Fibroblast of lung (primary cell): ENCODE measurements around the gene ATXN7L1. TPM values are rescaled to one million over a fixed set of nuclear protein-coding genes. Genes with fewer than 3 reads are reported as not detected.

Experiments used
- DNase-seq, 2 donors: peaks; one replicate each; pipeline versions ENCODE4 v3.0.0 to v3.0.0-alpha.2; 2010; ENCODE audit warnings: low read depth in 2 of 2
- H2AFZ ChIP-seq: 2 replicates; pipeline ENCODE4 v1.5.1; 2012; ENCODE audit warnings: low read length, control low read depth, inconsistent platforms
- H3K27ac ChIP-seq: 2 replicates; pipeline ENCODE4 v1.5.1; 2011; ENCODE audit warnings: low read length, control low read depth; ENCODE audit not compliant: insufficient read depth
- H3K27me3 ChIP-seq: 2 replicates; pipeline ENCODE4 v1.5.1; 2011; ENCODE audit warnings: mild to moderate bottlenecking, low read length; ENCODE audit not compliant: control insufficient read depth, insufficient read depth
- H3K36me3 ChIP-seq: 2 replicates; pipeline ENCODE4 v1.5.1; 2011; ENCODE audit warnings: low read length; ENCODE audit not compliant: control insufficient read depth, insufficient read depth
- H3K4me1 ChIP-seq: 2 replicates; pipeline ENCODE4 v1.5.1; 2011; ENCODE audit warnings: low read length; ENCODE audit not compliant: control insufficient read depth, insufficient read depth; ENCODE audit errors: extremely low read depth
- H3K4me2 ChIP-seq: 2 replicates; pipeline ENCODE4 v1.5.1; 2011; ENCODE audit warnings: low read length, control low read depth; ENCODE audit not compliant: insufficient read depth; ENCODE audit errors: extremely low read depth
- H3K4me3 ChIP-seq, 4 experiments: fragments of 200-600 bp in 1 of 4; sonication (generic) in 1 of 4; replicated peaks in 1 of 4; 2 replicates each; pipeline ENCODE4 v1.5.1; 2011 to 2016; ENCODE audit warnings: low read length in 4 of 4, low read depth in 3 of 4, mild to moderate bottlenecking in 3 of 4, control low read depth in 2 of 4, inconsistent platforms in 1 of 4, mixed read lengths in 1 of 4; ENCODE audit not compliant: insufficient read depth in 1 of 4; ENCODE audit errors: control extremely low read depth in 1 of 4
- H3K79me2 ChIP-seq: 2 replicates; pipeline ENCODE4 v1.5.1; 2012; ENCODE audit warnings: mild to moderate bottlenecking, low read length, inconsistent platforms; ENCODE audit not compliant: control insufficient read depth, insufficient read depth
- H3K9ac ChIP-seq: 2 replicates; pipeline ENCODE4 v1.5.1; 2011; ENCODE audit warnings: mild to moderate bottlenecking, low read length, control low read depth; ENCODE audit not compliant: insufficient read depth
- H3K9me3 ChIP-seq: 2 replicates; pipeline ENCODE4 v1.5.1; 2012; ENCODE audit warnings: low read depth, low read length; ENCODE audit not compliant: control insufficient read depth, insufficient read depth
- H4K20me1 ChIP-seq: 2 replicates; pipeline ENCODE4 v1.5.1; 2011; ENCODE audit warnings: low read length; ENCODE audit not compliant: control insufficient read depth, insufficient read depth; ENCODE audit errors: extremely low read depth
- EZH2 ChIP-seq: IDR thresholded peaks from 2 replicates; pipeline ENCODE4 v1.5.1; 2012; ENCODE audit warnings: low read length, control low read depth, mild to moderate bottlenecking; ENCODE audit errors: missing control alignments
- polyA plus RNA-seq, 2 donors: library from polyadenylated mRNA; depleted of rRNA in 1 of 2; stranded (reverse) in 1 of 2; unstranded in 1 of 2; fragments of >200 nt; gene quantifications; 2 replicates each; pipeline ENCODE4 v1.2.1, GENCODE V29; 2011 to 2012; ENCODE audit warnings: missing spikeins in 1 of 2
- total RNA-seq: library from RNA; depleted of rRNA; stranded (reverse); fragments of >200 nt; gene quantifications from 2 replicates; pipeline ENCODE4 v1.2.1, GENCODE V29; 2014
- TF ChIP-seq, protein P1 (sequence below), 2 donors: IDR thresholded peaks in 1 of 2; conservative IDR thresholded peaks in 1 of 2; 1 replicate in 1 of 2; 2 replicates in 1 of 2; pipeline ENCODE4 v1.5.1; 2011 to 2012; ENCODE audit warnings: low read length in 2 of 2, control low read depth in 1 of 2, inconsistent platforms in 1 of 2, low read depth in 1 of 2, mild to moderate bottlenecking in 1 of 2

The ATXN7L1 gene
- total and polyA plus RNA-seq, 2 donors (not counting 1 experiment from before 2014, with no cell fraction given) = 5.1 to 9.4 TPM

GRCh38 chr7:105678811-105679495 lies 197.4 kb downstream of the ATXN7L1 start:
- DNase-seq = peak; percentile 15 to 68
- Histone ChIP-seq H4K20me1 (no peaks in the 10 kb centered on the region), H3K79me2 (no peaks in the 10 kb centered on the region), H3K36me3 (no peaks in the 10 kb centered on the region), H3K9ac (peak overlapping the region; percentile 45), H3K27me3 (no peaks in the 10 kb centered on the region), H3K4me3 (peak overlapping the region in 1 of 4 experiments; percentile 44), H2AFZ (peak overlapping the region; percentile 81), H3K9me3 (no peaks in the 10 kb centered on the region), H3K4me1 (peaks cover 6% of the 10 kb centered on the region), H3K4me2 (peak overlapping the region; percentile 67), H3K27ac (peak overlapping the region; percentile 51)
- TF ChIP-seq EZH2 = no peak
- TF ChIP-seq, protein P1, sequence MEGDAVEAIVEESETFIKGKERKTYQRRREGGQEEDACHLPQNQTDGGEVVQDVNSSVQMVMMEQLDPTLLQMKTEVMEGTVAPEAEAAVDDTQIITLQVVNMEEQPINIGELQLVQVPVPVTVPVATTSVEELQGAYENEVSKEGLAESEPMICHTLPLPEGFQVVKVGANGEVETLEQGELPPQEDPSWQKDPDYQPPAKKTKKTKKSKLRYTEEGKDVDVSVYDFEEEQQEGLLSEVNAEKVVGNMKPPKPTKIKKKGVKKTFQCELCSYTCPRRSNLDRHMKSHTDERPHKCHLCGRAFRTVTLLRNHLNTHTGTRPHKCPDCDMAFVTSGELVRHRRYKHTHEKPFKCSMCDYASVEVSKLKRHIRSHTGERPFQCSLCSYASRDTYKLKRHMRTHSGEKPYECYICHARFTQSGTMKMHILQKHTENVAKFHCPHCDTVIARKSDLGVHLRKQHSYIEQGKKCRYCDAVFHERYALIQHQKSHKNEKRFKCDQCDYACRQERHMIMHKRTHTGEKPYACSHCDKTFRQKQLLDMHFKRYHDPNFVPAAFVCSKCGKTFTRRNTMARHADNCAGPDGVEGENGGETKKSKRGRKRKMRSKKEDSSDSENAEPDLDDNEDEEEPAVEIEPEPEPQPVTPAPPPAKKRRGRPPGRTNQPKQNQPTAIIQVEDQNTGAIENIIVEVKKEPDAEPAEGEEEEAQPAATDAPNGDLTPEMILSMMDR (conservative IDR thresholded peaks at IDR 0.05 in 1 of 2, IDR thresholded peaks at IDR 0.05 in 1 of 2; ENCODE audit: low read depth in 1 of 2, low read length in 2 of 2) = no peak

GRCh38 chr7:105677817-105678573 lies 198.4 kb downstream of the ATXN7L1 start:
- Histone ChIP-seq H3K79me2 (no peaks in the 10 kb centered on the region), H3K4me3 (no peak overlapping the region), H3K36me3 (no peaks in the 10 kb centered on the region), H3K9me3 (no peaks in the 10 kb centered on the region), H4K20me1 (no peaks in the 10 kb centered on the region), H3K4me1 (peaks cover 6% of the 10 kb centered on the region), H3K4me2 (no peak overlapping the region), H3K27me3 (no peaks in the 10 kb centered on the region), H3K9ac (no peak overlapping the region), H3K27ac (no peak overlapping the region), H2AFZ (no peak overlapping the region)
- TF ChIP-seq, protein P1 (conservative IDR thresholded peaks at IDR 0.05 in 1 of 2, IDR thresholded peaks at IDR 0.05 in 1 of 2; ENCODE audit: low read depth in 1 of 2, low read length in 2 of 2) = no peak
- no peak for TF ChIP-seq EZH2
- no peak for DNase-seq

GRCh38 chr7:105677410-105677730 lies 199.0 kb downstream of the ATXN7L1 start:
- H2AFZ ChIP-seq = no peak overlapping the region
- H3K36me3 ChIP-seq = no peaks in the 10 kb centered on the region
- H4K20me1 ChIP-seq = no peaks in the 10 kb centered on the region
- no peak overlapping the region for H3K4me3 ChIP-seq
- no peaks in the 10 kb centered on the region for H3K27me3 ChIP-seq
- no peaks in the 10 kb centered on the region for H3K9me3 ChIP-seq
- TF ChIP-seq, protein P1 (conservative IDR thresholded peaks at IDR 0.05 in 1 of 2, IDR thresholded peaks at IDR 0.05 in 1 of 2; ENCODE audit: low read depth in 1 of 2, low read length in 2 of 2) = no peak
- TF ChIP-seq EZH2 = no peak
- H3K4me2 ChIP-seq = no peak overlapping the region
- H3K4me1 ChIP-seq = peaks cover 6% of the 10 kb centered on the region
- H3K9ac ChIP-seq = no peak overlapping the region
- H3K79me2 ChIP-seq = no peaks in the 10 kb centered on the region
- DNase-seq = no peak
- no peak overlapping the region for H3K27ac ChIP-seq
